Prostate gland (tissue), 2 donors: ENCODE data around the gene ACTL8.

ENCODE experiments used
- CTCF ChIP-seq, 4 experiments: fragments of 200-600 bp in 2 of 4; fragments of 450-650 bp in 2 of 4; sonication (generic) in 2 of 4; IDR thresholded peaks; 1 replicate in 3 of 4; 2 replicates in 1 of 4; pipeline ENCODE4 v1.5.1; 2016 to 2019; ENCODE audit warnings: antibody characterized with exemption in 4 of 4, mild to moderate bottlenecking in 2 of 4, moderate library complexity in 2 of 4
- POLR2A ChIP-seq: fragments of 450-650 bp; IDR thresholded peaks from one replicate; pipeline ENCODE4 v1.6.1; 2016; ENCODE audit warnings: antibody characterized with exemption, mild to moderate bottlenecking

- TF ChIP-seq POLR2A (no peak), CTCF (IDR thresholded peaks at IDR 0.05) (no peak)
Observed at GRCh38 chr1:17735793-17736192, 19.3 kb upstream of the ACTL8 start.
